H1 (cell line): ENCODE data around the gene ZNF24.

Experiments used
- BCL11A ChIP-seq, 2 experiments: IDR thresholded peaks; one replicate each; pipeline ENCODE4 v1.6.1; 2011; ENCODE audit warnings: low read depth in 2 of 2, low read length in 2 of 2, mild to moderate bottlenecking in 2 of 2
- EGR1 ChIP-seq: IDR thresholded peaks from 2 replicates; pipeline ENCODE4 v1.6.1; 2011; ENCODE audit warnings: low read depth, low read length, borderline replicate concordance
- EP300 ChIP-seq, 2 experiments: IDR thresholded peaks; 1 replicate in 1 of 2; 2 replicates in 1 of 2; pipeline ENCODE4 v1.6.1; 2011 to 2012; ENCODE audit warnings: low read depth in 2 of 2, low read length in 2 of 2, mild to moderate bottlenecking in 2 of 2, borderline replicate concordance in 1 of 2, inconsistent platforms in 1 of 2, moderate library complexity in 1 of 2
- GTF2F1 ChIP-seq: IDR thresholded peaks from 2 replicates; pipeline ENCODE4 v1.6.1; 2012; ENCODE audit warnings: low read depth, low read length, improper control_type of control experiment, borderline replicate concordance

DNA sequence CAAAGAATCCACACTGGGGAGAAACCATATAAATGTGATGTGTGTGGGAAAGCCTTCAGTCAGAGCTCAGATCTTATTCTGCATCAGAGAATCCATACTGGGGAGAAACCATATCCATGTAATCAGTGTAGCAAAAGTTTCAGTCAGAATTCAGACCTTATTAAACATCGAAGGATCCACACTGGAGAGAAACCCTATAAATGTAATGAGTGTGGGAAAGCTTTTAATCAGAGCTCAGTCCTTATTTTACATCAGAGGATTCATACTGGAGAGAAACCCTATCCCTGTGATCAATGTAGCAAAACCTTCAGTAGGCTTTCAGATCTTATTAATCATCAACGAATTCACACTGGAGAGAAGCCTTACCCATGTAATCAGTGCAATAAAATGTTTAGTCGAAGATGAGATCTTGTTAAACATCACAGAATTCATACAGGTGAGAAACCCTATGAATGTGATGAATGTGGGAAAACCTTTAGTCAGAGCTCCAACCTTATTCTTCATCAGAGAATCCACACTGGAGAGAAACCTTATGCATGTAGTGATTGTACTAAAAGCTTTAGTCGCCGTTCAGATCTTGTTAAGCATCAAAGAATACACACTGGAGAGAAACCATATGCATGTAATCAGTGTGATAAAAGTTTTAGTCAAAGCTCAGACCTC lies 37.5 kb downstream of the ZNF24 start:
- TF ChIP-seq EGR1 (no peak), BCL11A (IDR thresholded peaks at IDR 0.05; ENCODE audit: low read depth in 2 of 2, low read length in 2 of 2) (no peak), GTF2F1 (no peak), EP300 (IDR thresholded peaks at IDR 0.05; ENCODE audit: borderline replicate concordance in 1 of 2, low read depth in 2 of 2, low read length in 2 of 2) (no peak)
